H1 (cell line): Measurements from ENCODE around the gene PFN3. TPM values are rescaled to one million over a fixed set of nuclear protein-coding genes. Genes with fewer than 3 reads are reported as not detected.

ENCODE experiments used
- ASH2L ChIP-seq: fragments of 200-600, 300-600 bp; sonication (generic); IDR thresholded peaks from one replicate; pipeline ENCODE4 v1.7.1; 2017; ENCODE audit warnings: low read length
- EGR1 ChIP-seq: IDR thresholded peaks from 2 replicates; pipeline ENCODE4 v1.6.1; 2011; ENCODE audit warnings: low read depth, low read length, borderline replicate concordance
- GABPA ChIP-seq: IDR thresholded peaks from 2 replicates; pipeline ENCODE4 v1.6.1; 2011; ENCODE audit warnings: mild to moderate bottlenecking, low read length, moderate library complexity, borderline replicate concordance; ENCODE audit not compliant: insufficient read depth
- GTF2F1 ChIP-seq: IDR thresholded peaks from 2 replicates; pipeline ENCODE4 v1.6.1; 2012; ENCODE audit warnings: low read depth, low read length, improper control_type of control experiment, borderline replicate concordance
- JUN ChIP-seq: IDR thresholded peaks from 2 replicates; pipeline ENCODE4 v1.6.1; 2011; ENCODE audit warnings: low read depth, mild to moderate bottlenecking, improper control_type of control experiment, low read length
- KDM5A ChIP-seq: fragments of 200-600 bp; IDR thresholded peaks from 2 replicates; pipeline ENCODE4 v1.7.1; 2012; ENCODE audit warnings: mild to moderate bottlenecking, low read length, inconsistent platforms, mixed read lengths
- POLR2AphosphoS5 ChIP-seq: IDR thresholded peaks from 2 replicates; pipeline ENCODE4 v1.6.1; 2011; ENCODE audit warnings: low read depth, low read length
- RBBP5 ChIP-seq: IDR thresholded peaks from 2 replicates; pipeline ENCODE4 v1.7.1; 2012; ENCODE audit warnings: low read depth, mild to moderate bottlenecking, inconsistent platforms, low read length, moderate library complexity, borderline replicate concordance
- TAF1 ChIP-seq: IDR thresholded peaks from 2 replicates; pipeline ENCODE4 v1.6.1; 2011; ENCODE audit warnings: mild to moderate bottlenecking, low read depth, low read length
- TBP ChIP-seq: IDR thresholded peaks from 2 replicates; pipeline ENCODE4 v1.6.1; 2011; ENCODE audit warnings: low read depth, low read length, improper control_type of control experiment
- TEAD4 ChIP-seq: IDR thresholded peaks from 2 replicates; pipeline ENCODE4 v1.6.1; 2012; ENCODE audit warnings: low read depth, low read length, inconsistent platforms, mixed read lengths
- ZNF274 ChIP-seq: IDR thresholded peaks from 2 replicates; pipeline ENCODE4 v1.7.0; 2012; ENCODE audit warnings: low read length, borderline replicate concordance; ENCODE audit errors: extremely low read depth
- polyA plus RNA-seq, 7 experiments: library from polyadenylated mRNA; depleted of rRNA in 3 of 7; stranded (reverse) in 5 of 7; unstranded in 2 of 7; fragments of >200 nt in 5 of 7; fragments of 200-250 nt in 2 of 7; gene quantifications; 1 replicate in 5 of 7; 2 replicates in 1 of 7; 4 replicates in 1 of 7; pipeline versions ENCODE4 v1.2.1 to v1.2.3, GENCODE V29; 2011 to 2013; ENCODE audit warnings: missing spikeins in 2 of 7, mixed read lengths in 2 of 7
- total RNA-seq: library from RNA; stranded (reverse); fragmentation: NEBNext Ultra II Directional; extraction: Animal tissue kit (Norgen Biotek cat#: 25700); gene quantifications from 2 replicates; pipeline ENCODE4 v1.2.1, GENCODE V29; 2021
- TF ChIP-seq, protein P1 (sequence below), 3 experiments: IDR thresholded peaks; 1 replicate in 2 of 3; 2 replicates in 1 of 3; pipeline versions ENCODE4 v1.5.1 to v1.6.1; 2011; ENCODE audit warnings: low read length in 3 of 3, mild to moderate bottlenecking in 3 of 3, inconsistent platforms in 2 of 3, low read depth in 1 of 3, moderate library complexity in 1 of 3; ENCODE audit not compliant: insufficient read depth in 1 of 3; ENCODE audit errors: control extremely low read depth in 1 of 3
- TF ChIP-seq, protein P2 (sequence below): IDR thresholded peaks from 2 replicates; pipeline ENCODE4 v1.6.1; 2012; ENCODE audit warnings: low read length, inconsistent platforms

Gene PFN3
- total and polyA plus RNA-seq, 2 of the 8 experiments (the other 6 are each of a cell fraction or from before 2014, with no cell fraction given), result not detected

DNA sequence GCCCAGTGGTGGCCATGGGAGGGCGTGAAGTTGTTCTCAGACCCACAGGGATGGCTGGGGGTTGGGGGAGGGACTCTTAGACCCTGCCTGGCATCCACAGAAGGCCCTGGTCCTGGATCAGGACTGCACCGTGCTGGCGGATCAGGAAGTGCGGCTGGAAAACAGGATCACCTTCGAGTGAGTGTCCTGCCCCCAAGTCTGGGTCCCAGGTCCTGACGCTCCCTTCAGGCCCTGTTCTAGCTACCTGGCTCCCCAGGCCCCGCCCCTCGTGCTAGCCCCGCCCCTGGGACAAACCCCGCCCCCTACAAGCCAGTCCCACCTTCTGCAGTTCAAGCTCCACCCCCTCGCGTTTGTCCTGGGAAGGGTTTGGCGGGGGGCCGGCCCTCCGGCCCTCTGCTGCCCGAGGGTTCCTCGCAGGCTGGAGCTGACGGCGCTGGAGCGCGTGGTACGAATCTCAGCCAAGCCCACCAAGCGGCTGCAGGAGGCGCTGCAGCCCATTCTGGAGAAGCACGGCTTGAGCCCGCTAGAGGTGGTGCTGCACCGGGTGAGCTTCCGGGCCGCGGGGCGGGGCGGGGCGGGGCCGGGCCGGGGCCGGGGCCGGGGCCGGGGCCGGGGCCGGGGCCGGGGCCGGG, 29.9 kb downstream of the PFN3 start (continued):
- TF ChIP-seq, protein P1, sequence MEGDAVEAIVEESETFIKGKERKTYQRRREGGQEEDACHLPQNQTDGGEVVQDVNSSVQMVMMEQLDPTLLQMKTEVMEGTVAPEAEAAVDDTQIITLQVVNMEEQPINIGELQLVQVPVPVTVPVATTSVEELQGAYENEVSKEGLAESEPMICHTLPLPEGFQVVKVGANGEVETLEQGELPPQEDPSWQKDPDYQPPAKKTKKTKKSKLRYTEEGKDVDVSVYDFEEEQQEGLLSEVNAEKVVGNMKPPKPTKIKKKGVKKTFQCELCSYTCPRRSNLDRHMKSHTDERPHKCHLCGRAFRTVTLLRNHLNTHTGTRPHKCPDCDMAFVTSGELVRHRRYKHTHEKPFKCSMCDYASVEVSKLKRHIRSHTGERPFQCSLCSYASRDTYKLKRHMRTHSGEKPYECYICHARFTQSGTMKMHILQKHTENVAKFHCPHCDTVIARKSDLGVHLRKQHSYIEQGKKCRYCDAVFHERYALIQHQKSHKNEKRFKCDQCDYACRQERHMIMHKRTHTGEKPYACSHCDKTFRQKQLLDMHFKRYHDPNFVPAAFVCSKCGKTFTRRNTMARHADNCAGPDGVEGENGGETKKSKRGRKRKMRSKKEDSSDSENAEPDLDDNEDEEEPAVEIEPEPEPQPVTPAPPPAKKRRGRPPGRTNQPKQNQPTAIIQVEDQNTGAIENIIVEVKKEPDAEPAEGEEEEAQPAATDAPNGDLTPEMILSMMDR (IDR thresholded peaks at IDR 0.05; ENCODE audit: control extremely low read depth in 1 of 3, insufficient read depth in 1 of 3, low read depth in 1 of 3, low read length in 3 of 3), result peak in 2 of 3 experiments; percentile 79 to 98; a peak in 3 of 4 replicates
- TF ChIP-seq GTF2F1 (no peak), GABPA (no peak), POLR2AphosphoS5 (no peak), RBBP5 (no peak; the same call in 1 of the 2 replicates), TEAD4 (no peak), TBP (peak; percentile 36; the same call in 1 of the 2 replicates), EGR1 (no peak), ZNF274 (no peak), TAF1 (no peak; the same call in 1 of the 2 replicates), ASH2L (no peak), JUN (no peak), KDM5A (no peak)
- TF ChIP-seq, protein P2, sequence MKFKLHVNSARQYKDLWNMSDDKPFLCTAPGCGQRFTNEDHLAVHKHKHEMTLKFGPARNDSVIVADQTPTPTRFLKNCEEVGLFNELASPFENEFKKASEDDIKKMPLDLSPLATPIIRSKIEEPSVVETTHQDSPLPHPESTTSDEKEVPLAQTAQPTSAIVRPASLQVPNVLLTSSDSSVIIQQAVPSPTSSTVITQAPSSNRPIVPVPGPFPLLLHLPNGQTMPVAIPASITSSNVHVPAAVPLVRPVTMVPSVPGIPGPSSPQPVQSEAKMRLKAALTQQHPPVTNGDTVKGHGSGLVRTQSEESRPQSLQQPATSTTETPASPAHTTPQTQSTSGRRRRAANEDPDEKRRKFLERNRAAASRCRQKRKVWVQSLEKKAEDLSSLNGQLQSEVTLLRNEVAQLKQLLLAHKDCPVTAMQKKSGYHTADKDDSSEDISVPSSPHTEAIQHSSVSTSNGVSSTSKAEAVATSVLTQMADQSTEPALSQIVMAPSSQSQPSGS, result no peak
